Tibial nerve (tissue), 3 donors: ENCODE measurements around the gene TPRX1.

Experiments
- CTCF ChIP-seq, 5 experiments: fragments of 200-600 bp in 3 of 5; fragments of 450-650 bp in 2 of 5; sonication (generic) in 3 of 5; IDR thresholded peaks; one replicate each; pipeline ENCODE4 v1.5.1; 2016 to 2019; ENCODE audit warnings: antibody characterized with exemption in 5 of 5, mild to moderate bottlenecking in 3 of 5, moderate library complexity in 2 of 5
- POLR2A ChIP-seq, 2 donors: fragments of 450-650 bp; IDR thresholded peaks; one replicate each; pipeline ENCODE4 v1.6.1; 2017; ENCODE audit warnings: antibody characterized with exemption in 2 of 2, mild to moderate bottlenecking in 2 of 2, moderate library complexity in 2 of 2

GRCh38 chr19:47757617-47758442 is 46.5 kb downstream of the TPRX1 start:
- TF ChIP-seq POLR2A (IDR thresholded peaks at IDR 0.05): no peak
- no peak for TF ChIP-seq CTCF (IDR thresholded peaks at IDR 0.05)
